Measurements from ENCODE around the gene CLN5.
A peak's percentile ranks its signal among the peaks of the same experiment; 100 is the strongest.
"Not testable (repeated sequence)": the region's sequence is repeated elsewhere in the genome, so short reads cannot be mapped to it uniquely, and the experiment has no call there.

The CLN5 gene

DNA sequence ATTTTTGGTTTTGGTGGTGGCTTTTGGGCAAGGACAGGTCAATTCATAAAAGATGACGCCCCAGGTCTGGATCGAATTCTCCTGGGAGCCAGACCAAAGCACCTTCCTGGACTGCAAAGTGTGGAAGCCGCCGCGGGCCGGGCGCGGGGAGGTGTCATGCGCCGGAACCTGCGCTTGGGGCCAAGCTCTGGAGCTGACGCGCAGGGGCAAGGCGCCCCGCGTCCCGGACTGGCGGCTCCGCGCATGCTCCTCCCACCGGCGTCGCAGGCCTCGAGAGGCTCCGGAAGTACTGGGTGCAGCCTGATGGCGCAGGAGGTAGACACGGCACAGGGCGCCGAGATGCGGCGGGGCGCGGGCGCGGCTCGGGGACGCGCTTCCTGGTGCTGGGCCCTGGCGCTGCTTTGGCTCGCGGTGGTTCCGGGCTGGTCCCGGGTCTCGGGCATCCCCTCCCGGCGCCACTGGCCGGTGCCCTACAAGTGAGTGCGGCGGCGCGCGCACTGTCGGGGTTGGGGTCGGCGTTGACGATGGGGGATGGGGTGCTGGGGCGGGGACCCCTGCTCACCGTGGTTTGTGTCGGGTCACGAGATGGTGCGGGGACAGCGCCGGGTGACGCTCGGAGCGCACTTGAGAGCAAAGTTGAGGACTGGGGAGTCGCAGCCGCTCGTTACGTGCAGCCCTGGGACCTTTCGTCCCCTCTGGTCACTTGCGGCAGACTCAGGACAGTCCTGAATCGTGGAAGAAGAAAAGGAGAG is at the start of gene CLN5:
Gene CLN5 (plus strand): TSS at position 286 of the 752 bp plus-strand sequence. CDS start 18 bp downstream, at position 304.
- DNase-seq, result peak; percentile 83

DNA sequence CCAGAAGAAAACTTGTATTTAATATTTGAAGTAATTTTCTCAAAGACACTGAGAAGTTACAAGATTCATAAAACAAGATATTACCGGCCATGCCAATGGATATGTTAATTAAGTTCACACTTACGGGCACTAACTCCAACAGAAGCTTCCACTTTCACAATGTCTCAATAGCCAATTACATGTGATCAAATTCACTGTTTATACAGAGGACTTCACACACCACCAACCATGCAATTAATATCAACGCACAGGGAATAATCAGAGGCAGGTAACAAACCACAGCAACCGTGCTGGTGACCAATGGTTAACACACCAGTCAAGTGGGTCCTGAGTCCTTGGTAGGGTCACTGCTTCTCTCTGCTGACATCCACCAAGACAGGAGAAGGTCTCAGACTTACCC is 49.5 kb upstream of the CLN5 start:
- DNase-seq, result no peak

DNA sequence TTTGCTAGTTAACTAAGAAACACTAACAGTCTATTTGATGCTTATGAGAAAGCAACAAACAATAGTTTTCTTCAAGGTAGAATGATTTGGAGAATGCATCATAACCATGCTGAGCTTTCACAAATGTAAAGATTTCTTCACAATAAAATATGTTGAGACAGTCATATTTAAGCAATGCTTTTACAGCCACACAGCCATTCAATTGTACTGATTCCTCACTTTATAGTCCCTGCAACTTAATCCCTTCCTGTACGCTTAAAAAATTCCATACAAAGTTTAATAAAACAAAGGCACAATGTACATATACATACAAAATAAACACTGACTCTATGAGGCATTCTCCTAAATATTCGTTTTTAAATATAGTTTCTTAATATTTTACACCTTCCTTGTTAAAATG is 48.2 kb upstream of the CLN5 start:
- DNase-seq, result no peak

DNA sequence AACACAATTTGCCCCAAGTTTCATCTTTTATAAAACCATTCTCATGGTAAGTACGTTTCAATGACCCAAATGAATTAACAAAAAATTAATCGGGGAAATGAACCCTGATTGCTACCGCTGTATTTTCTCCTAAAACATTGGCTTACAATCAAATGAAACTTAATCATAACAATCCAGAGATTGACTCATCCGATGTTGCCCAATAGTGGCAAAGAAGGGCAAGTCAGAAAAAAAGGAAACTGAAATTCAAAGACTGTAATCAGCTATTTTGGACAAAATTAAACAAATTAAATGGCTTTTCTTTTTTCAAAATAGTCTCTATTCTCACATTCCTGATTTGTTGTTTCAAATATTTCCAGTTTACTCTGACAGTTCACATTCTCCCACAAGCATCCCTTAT is 47.4 kb upstream of the CLN5 start:
- peak; percentile 13 for DNase-seq

DNA sequence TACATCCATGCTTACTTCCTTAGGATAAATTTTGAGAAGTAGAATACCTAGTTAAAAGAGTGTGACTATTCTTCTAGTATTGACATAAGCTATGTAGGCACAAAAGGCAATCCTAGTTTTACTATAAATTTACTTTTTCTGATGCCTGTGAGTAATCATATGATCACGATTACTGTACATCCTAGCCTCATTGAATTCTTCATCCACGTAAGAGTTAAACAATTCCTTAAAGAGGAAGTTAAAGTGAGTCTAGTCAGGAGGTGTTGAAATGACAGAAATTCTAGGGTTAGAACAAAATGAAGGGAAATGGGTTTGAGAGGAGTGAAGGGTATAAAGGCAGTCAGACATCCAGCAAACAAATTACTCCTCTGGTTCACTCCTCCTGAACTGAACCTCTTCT is 43.7 kb upstream of the CLN5 start, which contains the start of gene ACOD1:
Gene ACOD1 (plus strand): TSS at position 363 of the 400 bp plus-strand sequence. CDS start 48 bp downstream, outside the sequence.
- no peak for DNase-seq

DNA sequence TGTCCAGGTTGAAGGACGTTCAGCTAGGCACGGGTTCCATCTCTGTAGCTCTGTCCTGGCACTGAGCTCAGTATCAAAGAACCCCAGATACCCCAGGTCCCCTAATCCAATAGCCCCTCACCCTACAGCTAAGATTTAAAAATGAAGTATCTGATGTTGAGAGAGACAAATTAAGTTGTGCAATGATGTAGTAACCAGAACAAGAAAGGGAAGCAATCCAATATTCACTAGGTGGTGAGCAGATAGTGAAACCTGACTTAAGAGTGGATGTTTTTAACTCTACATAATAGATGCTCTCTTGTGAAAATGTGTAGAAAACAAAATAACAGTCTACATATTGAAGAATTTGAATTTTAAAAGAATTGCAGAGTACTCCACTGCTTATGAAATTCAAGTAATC is 41.8 kb upstream of the CLN5 start:
- no peak for DNase-seq

DNA sequence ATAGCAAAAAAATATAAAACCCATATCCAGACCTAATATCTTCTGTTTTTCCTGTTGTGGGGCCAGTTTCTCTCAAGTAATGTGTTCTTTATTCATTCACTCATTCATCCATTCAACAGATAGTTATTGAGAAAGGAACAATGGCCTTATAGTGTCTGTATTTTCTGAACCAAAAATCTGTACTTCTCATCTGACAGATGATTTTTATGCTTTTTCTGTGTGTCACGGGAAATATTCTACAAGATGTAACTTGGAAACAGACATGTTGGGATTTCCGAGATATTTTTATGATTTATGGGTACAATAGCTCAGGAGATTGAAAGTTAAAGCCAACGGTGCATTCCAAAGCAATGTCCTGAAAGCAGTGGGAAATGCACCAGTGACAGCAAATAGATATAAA is 37.9 kb upstream of the CLN5 start:
- DNase-seq, result no peak

DNA sequence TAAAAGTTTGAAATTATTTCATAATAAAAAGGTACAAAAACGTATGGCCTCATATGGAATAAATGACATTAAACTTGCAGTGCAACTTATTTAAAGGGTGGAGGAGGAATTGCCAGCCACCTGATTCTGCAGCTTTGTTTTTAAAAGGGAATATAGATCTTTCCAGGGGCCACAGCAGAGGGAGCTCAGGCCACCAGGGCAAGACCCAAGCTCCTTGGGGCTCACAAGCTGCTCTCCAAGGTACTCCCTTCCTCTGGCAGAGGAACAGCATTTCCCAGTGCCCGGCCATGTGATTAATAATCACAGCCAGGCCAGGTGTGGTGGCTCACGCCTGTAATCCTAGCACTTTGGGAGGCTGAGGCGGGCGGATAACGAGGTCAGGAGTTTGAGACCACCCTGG is 37.3 kb upstream of the CLN5 start:
- no peak for DNase-seq

DNA sequence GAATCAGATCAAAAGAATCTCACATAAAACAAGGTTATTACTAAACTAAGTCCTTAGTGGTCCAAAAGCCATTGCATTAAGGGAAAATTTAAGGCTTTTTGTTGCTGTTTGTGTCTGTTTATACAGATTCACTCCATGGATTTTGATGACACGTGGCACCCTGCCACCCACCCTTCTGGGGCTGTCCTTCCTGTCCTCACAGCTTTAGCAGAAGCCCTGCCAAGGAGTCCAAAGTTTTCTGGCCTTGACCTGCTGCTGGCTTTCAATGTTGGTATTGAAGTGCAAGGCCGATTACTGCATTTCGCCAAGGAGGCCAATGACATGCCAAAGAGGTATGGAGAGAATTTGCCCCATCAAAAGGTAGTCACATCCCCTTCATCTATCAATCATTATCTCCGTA is 36.7 kb upstream of the CLN5 start:
- DNase-seq, result no peak

DNA sequence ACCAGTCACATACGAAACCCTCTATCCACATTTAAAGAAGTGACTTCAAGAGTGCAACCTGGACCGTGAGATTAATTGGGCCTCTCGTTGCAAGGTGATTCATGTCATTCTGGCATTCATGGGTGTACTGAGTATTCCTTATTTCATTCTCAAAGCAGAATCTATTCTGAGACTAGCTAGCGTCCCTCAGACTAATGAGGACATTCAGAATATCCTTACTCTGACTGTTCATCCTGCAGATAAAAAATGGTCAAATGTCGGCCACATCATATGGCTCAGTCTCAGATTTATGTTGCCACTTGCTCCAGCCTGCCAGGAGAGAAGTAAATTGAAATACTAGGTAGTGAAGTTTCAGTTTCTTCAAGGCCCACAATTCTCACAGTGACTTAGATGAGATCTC is 36.2 kb upstream of the CLN5 start:
- DNase-seq, result no peak

DNA sequence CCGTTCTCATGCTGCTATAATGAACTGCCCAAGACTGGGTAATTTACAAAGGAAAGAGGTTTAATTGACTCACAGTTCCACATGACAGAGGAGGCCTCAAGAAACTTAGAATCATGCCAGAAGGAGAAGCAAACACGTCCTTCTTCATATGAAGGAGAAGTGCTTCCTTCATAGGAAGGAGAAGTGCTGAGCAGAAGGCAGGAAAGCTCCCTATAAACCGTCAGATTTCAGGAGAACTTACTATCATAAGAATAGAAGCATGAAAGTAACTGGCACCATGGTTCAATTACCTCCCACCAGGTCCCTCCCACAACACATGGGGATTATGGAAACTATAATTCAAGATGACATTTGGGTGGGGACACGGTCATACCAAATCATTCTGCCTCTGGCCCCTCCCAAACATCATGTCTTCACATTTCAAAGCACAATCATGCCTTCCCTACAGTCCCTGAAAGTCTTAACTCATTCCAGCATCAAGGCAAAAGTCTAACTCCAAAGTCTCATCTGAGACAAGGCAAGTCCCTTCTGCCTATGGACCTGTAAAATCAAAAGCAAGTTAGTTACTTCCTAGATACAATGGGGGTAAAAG is 32.9 kb upstream of the CLN5 start:
- DNase-seq, result no peak

DNA sequence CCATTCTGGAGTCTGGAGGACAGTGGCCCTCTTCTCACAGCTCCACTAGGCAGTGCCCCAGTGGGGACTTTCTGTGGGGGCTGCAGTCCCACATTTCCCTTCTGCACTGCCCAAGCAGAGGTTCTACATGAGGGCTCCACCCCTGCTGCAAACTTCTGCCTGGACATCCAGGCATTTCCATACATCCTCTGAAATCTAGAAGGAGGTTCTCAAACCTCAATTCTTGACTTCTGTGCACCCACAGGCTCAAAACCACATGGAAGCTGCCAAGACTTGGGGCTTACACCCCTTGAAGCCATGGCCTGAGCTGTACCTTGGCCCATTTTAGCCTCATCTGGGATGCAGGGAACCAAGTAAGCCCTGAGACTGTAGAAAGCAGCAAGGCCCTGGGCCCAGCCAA is 32.1 kb upstream of the CLN5 start:
- not testable (repeated sequence) for DNase-seq

DNA sequence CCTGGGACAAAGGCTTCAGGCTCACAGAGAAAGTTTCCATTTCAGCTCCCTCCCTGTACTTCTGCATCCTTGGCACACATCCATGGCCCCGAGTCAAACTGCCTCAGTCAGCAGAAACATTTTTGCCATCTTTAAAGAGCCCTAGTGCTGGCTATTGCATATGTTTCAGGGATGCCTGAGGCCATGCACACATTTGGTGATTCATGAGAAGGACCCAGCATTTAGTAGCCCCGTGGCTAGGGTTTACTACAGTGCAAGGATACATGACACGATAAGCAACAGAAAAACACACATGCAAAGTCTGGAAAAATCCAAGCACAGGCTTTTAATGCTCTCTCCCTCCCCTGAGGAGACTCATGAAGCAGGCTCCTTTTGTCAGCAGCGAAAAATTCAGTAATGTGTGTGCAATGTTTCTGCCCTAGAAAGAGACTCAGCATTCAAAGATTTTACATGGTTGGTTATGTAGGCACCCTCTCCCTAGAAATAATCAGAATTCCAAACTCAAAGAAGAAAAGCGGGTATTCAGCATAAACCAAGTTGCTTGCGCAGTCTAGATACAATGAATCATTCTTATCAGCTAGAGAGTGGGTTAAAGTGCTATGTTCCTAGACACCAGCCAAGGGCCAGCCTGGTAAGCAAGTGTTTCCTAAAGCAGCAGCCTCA is 26.0 kb upstream of the CLN5 start:
- DNase-seq, result peak; percentile 60

DNA sequence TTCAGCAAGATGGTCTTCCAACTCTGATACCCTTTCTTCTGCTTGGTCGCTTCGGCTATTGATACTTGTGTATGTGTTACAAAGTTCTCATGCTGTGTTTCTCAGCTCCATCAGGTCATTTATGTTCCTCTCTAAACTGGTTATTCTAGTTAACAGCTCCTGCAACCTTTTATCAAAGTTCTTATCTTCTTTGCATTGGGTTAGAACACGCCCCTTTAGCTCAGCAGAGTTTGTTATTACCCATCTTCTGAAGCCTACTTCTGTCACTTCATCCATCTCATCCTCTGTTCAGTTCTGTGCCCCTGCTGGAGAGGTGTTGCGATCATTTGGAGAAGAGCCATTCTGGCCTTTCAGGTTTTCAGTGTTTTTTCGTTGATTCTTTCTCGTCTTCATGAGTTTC is 24.9 kb upstream of the CLN5 start:
- DNase-seq, result no peak

DNA sequence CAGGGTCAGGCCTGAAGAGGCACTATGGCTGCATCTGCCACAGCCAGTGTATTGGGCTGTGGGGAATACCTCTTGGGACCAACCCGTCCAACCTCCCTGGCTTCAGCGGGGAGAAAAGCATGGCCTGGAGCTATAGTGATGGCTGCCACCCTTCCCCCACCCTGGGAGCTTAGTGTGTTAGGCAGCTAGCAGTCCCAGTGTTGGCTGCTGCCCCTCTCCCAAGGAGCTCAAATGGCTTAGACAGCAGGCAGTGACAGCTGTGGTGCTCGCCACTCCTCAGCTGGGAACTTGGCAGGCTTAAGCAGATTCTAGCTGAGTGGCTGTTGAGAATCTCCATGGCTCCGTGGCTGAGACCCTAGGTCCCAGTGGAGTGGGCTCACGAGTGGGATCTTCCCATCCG is 23.8 kb upstream of the CLN5 start:
- no peak for DNase-seq

DNA sequence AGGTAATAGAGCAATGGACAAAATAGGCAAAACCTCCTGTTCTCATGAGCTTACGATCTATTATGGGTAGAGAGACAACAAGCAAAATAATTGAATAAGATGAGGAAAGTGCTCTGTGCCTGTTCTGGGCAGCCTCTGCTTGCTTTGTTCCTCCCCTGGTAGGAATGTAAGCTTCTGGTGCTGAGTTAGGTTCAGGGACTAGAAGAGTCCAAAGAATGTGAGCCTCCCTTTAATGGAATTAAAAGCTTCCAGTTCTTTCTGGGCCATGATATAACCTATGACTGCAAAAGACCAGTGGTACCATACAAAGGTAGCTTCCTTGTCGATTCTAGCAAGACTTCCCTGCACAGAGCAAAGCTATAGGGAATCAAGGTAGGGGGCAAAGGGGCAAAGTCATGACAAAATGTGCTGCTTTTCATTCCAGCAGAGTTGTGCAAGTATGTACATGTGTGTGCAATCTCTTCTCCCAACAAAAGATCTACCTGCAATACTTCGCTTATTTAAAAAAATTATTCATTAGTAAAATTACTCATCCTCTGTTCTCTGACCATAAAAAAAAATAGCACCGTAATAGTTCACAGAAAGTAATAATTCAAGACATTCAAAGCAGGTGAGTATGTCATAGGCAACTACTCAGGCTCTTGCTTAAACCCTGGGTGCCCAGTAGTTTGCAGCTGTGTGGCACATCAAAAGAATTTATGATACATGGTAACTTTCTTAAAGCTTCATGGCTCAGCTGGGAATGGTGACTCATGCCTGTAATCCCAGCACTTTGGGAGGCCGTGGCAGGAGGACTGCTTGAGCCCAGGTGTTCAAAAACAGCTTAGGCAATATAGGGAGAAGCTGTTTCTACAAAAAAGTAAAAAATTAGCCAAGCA is 22.2 kb upstream of the CLN5 start:
- no peak for DNase-seq

DNA sequence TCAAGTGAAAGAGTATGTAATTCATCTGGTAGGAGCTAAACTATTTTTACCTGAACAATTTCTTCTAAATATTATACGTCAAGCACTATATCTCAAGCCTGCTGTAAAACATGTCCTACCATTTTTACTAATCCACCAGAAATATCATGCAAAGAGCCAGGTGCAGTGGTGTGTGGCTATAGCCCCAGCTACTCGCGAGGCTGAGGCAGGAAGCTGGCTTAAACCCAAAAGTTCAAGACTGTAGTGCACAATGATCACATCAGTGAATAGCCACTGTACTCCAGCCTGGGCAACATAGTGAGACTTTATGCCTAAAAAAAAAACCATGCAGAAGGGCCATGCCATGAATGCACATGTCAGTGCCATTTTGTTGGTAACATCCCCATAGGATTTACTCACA is 20.7 kb upstream of the CLN5 start:
- no peak for DNase-seq

DNA sequence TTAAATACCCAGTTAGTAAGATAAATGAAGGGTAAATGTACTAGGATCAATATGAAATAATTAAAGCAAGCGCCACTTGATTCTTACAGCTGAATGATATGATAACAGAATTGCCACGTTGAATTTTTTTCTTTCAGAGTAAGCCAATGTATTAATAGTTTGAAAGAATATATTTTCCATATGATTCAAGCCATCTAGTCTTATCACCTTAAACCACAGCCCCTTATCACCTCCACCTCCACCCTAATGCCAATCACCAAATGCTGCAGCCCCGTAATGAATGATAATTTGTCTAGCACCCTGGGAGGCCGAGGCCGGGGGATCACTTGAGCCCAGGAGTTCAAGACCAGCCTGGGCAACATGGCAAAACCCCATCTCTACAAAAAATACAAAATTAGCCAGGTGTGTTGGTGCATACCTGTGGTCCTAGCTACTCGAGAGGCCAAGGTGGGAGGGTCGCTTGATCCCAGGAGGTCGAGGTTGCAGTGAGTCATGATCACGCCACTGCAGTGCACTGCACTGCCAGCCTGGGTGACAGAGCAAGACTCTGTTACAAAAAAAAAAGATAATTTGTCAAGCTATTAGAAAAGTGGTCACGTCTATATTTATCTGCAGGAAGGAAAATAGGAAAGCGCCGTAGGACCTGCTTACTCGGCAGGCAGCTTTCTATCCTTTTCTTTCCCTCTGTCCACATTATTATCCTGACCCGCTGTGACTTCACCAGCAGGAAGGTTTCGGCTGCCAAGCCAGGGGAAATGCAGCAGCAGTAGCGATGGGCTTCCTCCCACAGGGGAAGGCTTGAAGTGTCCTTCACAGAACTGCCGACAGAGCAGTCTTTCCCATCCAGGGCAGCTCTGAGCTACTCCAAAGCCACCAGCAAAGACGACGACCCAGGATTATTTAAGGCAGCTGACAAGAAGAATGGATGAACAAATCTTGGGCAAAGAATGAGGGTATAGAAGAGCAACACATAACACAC is 19.7 kb upstream of the CLN5 start:
- DNase-seq, result no peak

DNA sequence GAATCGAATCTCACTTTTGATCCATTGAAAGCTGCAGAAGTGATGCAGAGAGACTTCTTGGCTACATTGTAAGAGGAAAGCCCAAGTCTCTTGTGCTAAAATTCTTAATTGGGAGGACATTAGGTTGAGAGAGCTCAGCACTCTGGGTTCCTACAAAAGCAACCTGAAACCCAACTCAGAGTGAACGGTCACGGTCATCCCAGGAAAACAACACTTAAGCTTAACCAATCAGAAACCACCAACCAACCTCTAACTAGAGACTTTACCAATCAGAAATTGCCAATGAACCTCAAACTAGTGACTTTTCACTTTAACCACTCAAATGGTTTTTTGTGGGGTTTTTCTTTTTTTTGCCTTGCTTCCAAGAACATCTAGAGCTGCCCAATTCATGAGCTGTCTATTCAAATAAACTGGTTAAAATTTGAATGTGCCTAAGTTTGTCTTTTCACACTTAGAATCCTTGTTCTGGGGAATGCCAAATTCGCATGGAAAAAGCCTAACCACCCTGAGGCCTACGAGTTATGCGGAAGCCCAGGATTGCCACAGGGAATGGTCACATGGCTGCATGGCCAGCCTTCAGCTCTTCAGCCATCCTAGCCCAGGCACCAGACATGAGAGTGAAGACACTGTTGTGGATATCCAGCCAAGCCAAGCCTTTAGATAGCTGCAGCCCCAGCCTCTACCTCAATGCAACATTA is 17.8 kb upstream of the CLN5 start:
- DNase-seq, result no peak

DNA sequence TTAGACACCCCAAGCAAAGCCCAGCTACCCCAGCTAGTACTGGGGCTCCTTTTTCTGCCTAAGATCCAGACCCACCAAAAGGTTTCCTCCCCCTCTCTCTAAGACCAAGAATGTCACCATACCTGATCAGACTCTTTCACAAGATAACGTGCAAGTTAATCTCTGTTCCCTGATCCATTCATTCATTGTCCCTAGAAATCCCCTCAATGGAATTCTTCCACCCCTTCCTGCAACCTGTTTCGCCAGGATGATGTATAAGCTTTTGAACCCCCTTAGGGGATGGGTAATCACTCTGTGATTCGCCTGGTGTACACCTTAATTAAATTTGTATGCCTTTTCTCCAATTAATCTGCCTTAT is 17.3 kb upstream of the CLN5 start:
- DNase-seq, result no peak

DNA sequence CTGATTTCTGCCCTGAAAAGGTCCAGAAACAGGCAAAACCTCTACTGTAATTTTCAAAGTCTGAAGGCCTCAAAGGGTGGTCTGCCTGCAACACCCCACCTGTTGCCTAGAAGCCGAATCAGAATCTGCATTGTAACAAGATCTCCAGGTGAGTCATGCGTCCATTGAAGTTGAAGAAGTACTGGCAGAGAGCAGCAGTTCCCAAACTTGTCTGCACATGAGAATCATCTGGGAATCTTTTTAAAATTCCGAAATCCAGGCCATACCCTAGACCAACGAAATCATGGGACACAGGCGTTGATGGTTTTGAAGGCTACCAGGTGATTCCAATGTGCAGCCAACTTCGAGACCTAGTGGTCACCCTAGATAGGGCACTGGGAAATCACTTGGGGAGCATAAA is 16.0 kb upstream of the CLN5 start:
- no peak for DNase-seq
